GM12878 (cell line): ENCODE results near the gene TMUB1. TPM values are rescaled to one million over a fixed set of nuclear protein-coding genes. Genes with fewer than 3 reads are reported as not detected.
A peak's percentile ranks its signal among the peaks of the same experiment; 100 is the strongest.

Experiments
- BHLHE40 ChIP-seq, 2 experiments: fragments of 450-650 bp in 1 of 2; IDR thresholded peaks; 2 replicates each; pipeline ENCODE4 v1.6.1; 2011 to 2017; ENCODE audit warnings: low read depth in 2 of 2, borderline replicate concordance in 1 of 2, improper control_type of control experiment in 1 of 2, low read length in 1 of 2, mild to moderate bottlenecking in 1 of 2
- BMI1 ChIP-seq: fragments of 450-650 bp; IDR thresholded peaks from 2 replicates; pipeline ENCODE4 v1.6.1; 2016; ENCODE audit warnings: mild to moderate bottlenecking, moderate library complexity, borderline replicate concordance
- CBFB ChIP-seq: IDR thresholded peaks from 2 replicates; pipeline ENCODE4 v1.6.1; 2016; ENCODE audit warnings: antibody characterized with exemption, low read depth
- HCFC1 ChIP-seq: fragments of 150-350 bp; IDR thresholded peaks from 2 replicates; pipeline ENCODE4 v1.6.1; 2014; ENCODE audit warnings: low read length
- KDM1A ChIP-seq: fragments of 200-600 bp; sonication (generic); IDR thresholded peaks from 2 replicates; pipeline ENCODE4 v1.6.1; 2016; ENCODE audit warnings: borderline replicate concordance
- MEF2B ChIP-seq: fragments of 450-650 bp; IDR thresholded peaks from 2 replicates; pipeline ENCODE4 v1.6.1; 2018; ENCODE audit warnings: mild to moderate bottlenecking, moderate library complexity; ENCODE audit not compliant: partially characterized antibody, poor library complexity, severe bottlenecking
- MYC ChIP-seq: IDR thresholded peaks from 2 replicates; pipeline ENCODE4 v1.6.1; 2011; ENCODE audit warnings: mild to moderate bottlenecking, low read length, moderate library complexity, inconsistent platforms; ENCODE audit not compliant: insufficient read depth, insufficient replicate concordance, insufficient read length, severe bottlenecking
- NFIC ChIP-seq: IDR thresholded peaks from 2 replicates; pipeline ENCODE4 v1.6.1; 2012; ENCODE audit warnings: low read depth, mild to moderate bottlenecking, inconsistent platforms, low read length, moderate library complexity
- PML ChIP-seq: IDR thresholded peaks from 2 replicates; pipeline ENCODE4 v1.6.1; 2012; ENCODE audit warnings: low read length, inconsistent platforms
- POU2F2 ChIP-seq: IDR thresholded peaks from 3 replicates; pipeline ENCODE4 v1.6.1; 2011; ENCODE audit warnings: low read depth, mild to moderate bottlenecking, low read length, borderline replicate concordance
- RAD51 ChIP-seq: fragments of 450-650 bp; IDR thresholded peaks from 2 replicates; pipeline ENCODE4 v1.6.1; 2016; ENCODE audit warnings: moderate library complexity, mild to moderate bottlenecking, inconsistent platforms
- RBBP5 ChIP-seq: fragments of 200-600 bp; sonication (generic); conservative IDR thresholded peaks from 2 replicates; pipeline ENCODE4 v1.6.1; 2016
- RCOR1 ChIP-seq: conservative IDR thresholded peaks from 2 replicates; pipeline ENCODE4 v1.6.1; 2012; ENCODE audit warnings: low read depth, low read length, improper control_type of control experiment
- SMAD5 ChIP-seq: IDR thresholded peaks from 2 replicates; pipeline ENCODE4 v1.6.1; 2016; ENCODE audit warnings: antibody characterized with exemption, low read depth
- SRF ChIP-seq, 2 experiments: IDR thresholded peaks; 2 replicates each; pipeline ENCODE4 v1.6.1; 2011; ENCODE audit warnings: low read depth in 2 of 2, low read length in 2 of 2, mild to moderate bottlenecking in 1 of 2, moderate library complexity in 1 of 2
- SUPT20H ChIP-seq: IDR thresholded peaks from 2 replicates; pipeline ENCODE4 v1.6.1; 2011; ENCODE audit warnings: low read depth, mild to moderate bottlenecking, low read length, moderate library complexity, borderline replicate concordance; ENCODE audit not compliant: control insufficient read depth
- TCF12 ChIP-seq: IDR thresholded peaks from 2 replicates; pipeline ENCODE4 v1.6.1; 2011; ENCODE audit warnings: low read depth, mild to moderate bottlenecking, low read length
- YY1 ChIP-seq: IDR thresholded peaks from 2 replicates; pipeline ENCODE4 v1.6.1; 2011; ENCODE audit warnings: low read depth, mild to moderate bottlenecking, low read length
- ZNF622 ChIP-seq: fragments of 450-650 bp; IDR thresholded peaks from 2 replicates; pipeline ENCODE4 v1.6.1; 2017; ENCODE audit warnings: mild to moderate bottlenecking, inconsistent platforms
- ZZZ3 ChIP-seq: IDR thresholded peaks from 2 replicates; pipeline ENCODE4 v1.6.1; 2011; ENCODE audit warnings: low read depth; ENCODE audit not compliant: control insufficient read depth, insufficient read length
- polyA plus RNA-seq, 11 experiments: library from polyadenylated mRNA; depleted of rRNA in 4 of 11; unstranded in 6 of 11; stranded (reverse) in 5 of 11; fragments of >200 nt; fragmentation: Nextera tagmentation in 4 of 11; fragmentation: Illumina TruSeq in 1 of 11; extraction: Ambion mirVana in 4 of 11; extraction: Trizol in 1 of 11; gene quantifications; 1 replicate in 1 of 11; 2 replicates in 10 of 11; pipeline versions ENCODE4 v1.2.1 to v1.2.3, GENCODE V29; 2011 to 2016; ENCODE audit warnings: inconsistent platforms in 2 of 11, missing spikeins in 2 of 11, low read depth in 1 of 11
- total RNA-seq, 4 experiments: library from RNA; depleted of rRNA in 3 of 4; stranded (reverse); fragments of >200 nt in 3 of 4; fragmentation: Illumina TruSeq in 1 of 4; extraction: Trizol in 1 of 4; gene quantifications; 2 replicates each; pipeline versions ENCODE4 v1.2.1 to v1.2.3, GENCODE V29; 2013 to 2021
- TF ChIP-seq, protein P1 (sequence below): IDR thresholded peaks from 2 replicates; pipeline ENCODE4 v1.6.1; 2012; ENCODE audit warnings: low read depth, low read length, improper control_type of control experiment
- TF ChIP-seq, protein P2 (sequence below): fragments of 450-650 bp; IDR thresholded peaks from 2 replicates; pipeline ENCODE4 v1.6.1; 2017; ENCODE audit warnings: mild to moderate bottlenecking, low read depth, inconsistent platforms; ENCODE audit not compliant: poor library complexity, severe bottlenecking
- TF ChIP-seq, protein P3 (sequence below): IDR thresholded peaks from 2 replicates; pipeline ENCODE4 v1.6.1; 2012; ENCODE audit warnings: low read length, inconsistent platforms
- TF ChIP-seq, protein P4 (sequence below): fragments of 450-650 bp; IDR thresholded peaks from 2 replicates; pipeline ENCODE4 v1.6.1; 2018; ENCODE audit warnings: borderline replicate concordance, mild to moderate bottlenecking; ENCODE audit not compliant: partially characterized antibody

Gene TMUB1
- total and polyA plus RNA-seq, 10 of the 15 experiments (the other 5 are each of a cell fraction or from before 2014, with no cell fraction given), result 0.27 to 79.5 (median 41.3) TPM; not detected in 1

DNA sequence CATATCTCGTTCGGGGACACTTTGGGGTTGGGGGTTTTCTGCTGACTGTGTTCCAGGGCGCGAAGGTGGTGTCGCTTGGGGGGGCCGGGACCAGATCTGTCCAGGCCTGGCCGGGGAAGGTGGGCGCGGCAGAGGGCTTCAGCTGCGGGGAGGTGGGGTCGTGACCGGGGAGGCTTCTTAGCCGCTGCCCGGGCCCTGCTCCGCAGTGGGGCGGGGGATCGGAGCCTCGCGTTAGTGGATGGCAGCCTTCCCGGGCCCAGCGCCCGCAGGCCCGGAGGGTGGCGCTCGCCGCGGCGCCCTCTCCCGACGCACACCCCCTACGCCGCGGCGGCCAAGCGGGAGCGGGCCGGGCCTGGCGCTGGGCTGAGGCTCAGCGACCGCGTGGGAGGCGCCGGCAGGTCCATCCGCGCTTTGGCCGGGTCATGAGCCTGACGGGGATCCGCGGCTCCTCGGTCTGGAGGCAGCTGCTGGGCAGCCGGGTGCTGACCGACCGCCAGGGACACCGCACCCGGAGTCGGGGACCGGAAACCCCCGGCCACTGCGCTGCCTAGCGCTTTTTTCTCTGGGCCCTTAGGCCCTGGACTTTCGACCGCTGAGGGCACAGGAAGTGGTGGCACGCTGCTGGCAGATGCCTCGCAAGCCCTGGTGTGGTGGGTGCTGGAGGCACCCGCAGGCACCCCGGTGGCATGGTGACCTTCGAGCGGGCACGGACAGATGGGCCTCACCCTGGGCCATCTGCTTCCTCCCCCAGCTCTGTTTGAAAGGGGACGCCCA lies 4.1 kb upstream of the TMUB1 start (continued):
- TF ChIP-seq HCFC1, result no peak
- TF ChIP-seq, protein P1, sequence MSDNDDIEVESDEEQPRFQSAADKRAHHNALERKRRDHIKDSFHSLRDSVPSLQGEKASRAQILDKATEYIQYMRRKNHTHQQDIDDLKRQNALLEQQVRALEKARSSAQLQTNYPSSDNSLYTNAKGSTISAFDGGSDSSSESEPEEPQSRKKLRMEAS, result no peak
- no peak for TF ChIP-seq BMI1
- TF ChIP-seq RBBP5, result no peak
- TF ChIP-seq RCOR1, result no peak
- no peak for TF ChIP-seq ZNF622
- TF ChIP-seq, protein P2, sequence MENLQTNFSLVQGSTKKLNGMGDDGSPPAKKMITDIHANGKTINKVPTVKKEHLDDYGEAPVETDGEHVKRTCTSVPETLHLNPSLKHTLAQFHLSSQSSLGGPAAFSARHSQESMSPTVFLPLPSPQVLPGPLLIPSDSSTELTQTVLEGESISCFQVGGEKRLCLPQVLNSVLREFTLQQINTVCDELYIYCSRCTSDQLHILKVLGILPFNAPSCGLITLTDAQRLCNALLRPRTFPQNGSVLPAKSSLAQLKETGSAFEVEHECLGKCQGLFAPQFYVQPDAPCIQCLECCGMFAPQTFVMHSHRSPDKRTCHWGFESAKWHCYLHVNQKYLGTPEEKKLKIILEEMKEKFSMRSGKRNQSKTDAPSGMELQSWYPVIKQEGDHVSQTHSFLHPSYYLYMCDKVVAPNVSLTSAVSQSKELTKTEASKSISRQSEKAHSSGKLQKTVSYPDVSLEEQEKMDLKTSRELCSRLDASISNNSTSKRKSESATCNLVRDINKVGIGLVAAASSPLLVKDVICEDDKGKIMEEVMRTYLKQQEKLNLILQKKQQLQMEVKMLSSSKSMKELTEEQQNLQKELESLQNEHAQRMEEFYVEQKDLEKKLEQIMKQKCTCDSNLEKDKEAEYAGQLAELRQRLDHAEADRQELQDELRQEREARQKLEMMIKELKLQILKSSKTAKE, result no peak
- TF ChIP-seq MYC, result peak; percentile 61
- no peak for TF ChIP-seq TCF12
- TF ChIP-seq SMAD5, result no peak
- no peak for TF ChIP-seq MEF2B
- TF ChIP-seq KDM1A, result no peak
- no peak for TF ChIP-seq SRF (IDR thresholded peaks at IDR 0.05; ENCODE audit: low read depth in 2 of 2, low read length in 2 of 2)
- no peak for TF ChIP-seq SUPT20H
- TF ChIP-seq YY1, result peak; percentile 57
- peak in 1 of 2 experiments; percentile 69; a peak in 2 of 4 replicates for TF ChIP-seq BHLHE40 (IDR thresholded peaks at IDR 0.05; ENCODE audit: borderline replicate concordance in 1 of 2, low read depth in 2 of 2, low read length in 1 of 2)
- TF ChIP-seq CBFB, result no peak
- TF ChIP-seq, protein P3, sequence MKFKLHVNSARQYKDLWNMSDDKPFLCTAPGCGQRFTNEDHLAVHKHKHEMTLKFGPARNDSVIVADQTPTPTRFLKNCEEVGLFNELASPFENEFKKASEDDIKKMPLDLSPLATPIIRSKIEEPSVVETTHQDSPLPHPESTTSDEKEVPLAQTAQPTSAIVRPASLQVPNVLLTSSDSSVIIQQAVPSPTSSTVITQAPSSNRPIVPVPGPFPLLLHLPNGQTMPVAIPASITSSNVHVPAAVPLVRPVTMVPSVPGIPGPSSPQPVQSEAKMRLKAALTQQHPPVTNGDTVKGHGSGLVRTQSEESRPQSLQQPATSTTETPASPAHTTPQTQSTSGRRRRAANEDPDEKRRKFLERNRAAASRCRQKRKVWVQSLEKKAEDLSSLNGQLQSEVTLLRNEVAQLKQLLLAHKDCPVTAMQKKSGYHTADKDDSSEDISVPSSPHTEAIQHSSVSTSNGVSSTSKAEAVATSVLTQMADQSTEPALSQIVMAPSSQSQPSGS, result no peak
- TF ChIP-seq PML, result no peak
- no peak for TF ChIP-seq RAD51
- TF ChIP-seq, protein P4, sequence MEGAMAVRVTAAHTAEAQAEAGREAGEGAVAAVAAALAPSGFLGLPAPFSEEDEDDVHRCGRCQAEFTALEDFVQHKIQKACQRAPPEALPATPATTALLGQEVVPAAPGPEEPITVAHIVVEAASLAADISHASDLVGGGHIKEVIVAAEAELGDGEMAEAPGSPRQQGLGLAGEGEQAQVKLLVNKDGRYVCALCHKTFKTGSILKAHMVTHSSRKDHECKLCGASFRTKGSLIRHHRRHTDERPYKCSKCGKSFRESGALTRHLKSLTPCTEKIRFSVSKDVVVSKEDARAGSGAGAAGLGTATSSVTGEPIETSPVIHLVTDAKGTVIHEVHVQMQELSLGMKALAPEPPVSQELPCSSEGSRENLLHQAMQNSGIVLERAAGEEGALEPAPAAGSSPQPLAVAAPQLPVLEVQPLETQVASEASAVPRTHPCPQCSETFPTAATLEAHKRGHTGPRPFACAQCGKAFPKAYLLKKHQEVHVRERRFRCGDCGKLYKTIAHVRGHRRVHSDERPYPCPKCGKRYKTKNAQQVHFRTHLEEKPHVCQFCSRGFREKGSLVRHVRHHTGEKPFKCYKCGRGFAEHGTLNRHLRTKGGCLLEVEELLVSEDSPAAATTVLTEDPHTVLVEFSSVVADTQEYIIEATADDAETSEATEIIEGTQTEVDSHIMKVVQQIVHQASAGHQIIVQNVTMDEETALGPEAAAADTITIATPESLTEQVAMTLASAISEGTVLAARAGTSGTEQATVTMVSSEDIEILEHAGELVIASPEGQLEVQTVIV, result no peak
- TF ChIP-seq ZZZ3, result no peak
- no peak for TF ChIP-seq POU2F2
- TF ChIP-seq NFIC, result no peak
